GM12892 (cell line): Measurements from ENCODE around the gene FGL2. TPM values are rescaled to one million over a fixed set of nuclear protein-coding genes. Genes with fewer than 3 reads are reported as not detected.

Experiments used
- DNase-seq: peaks from one replicate; pipeline ENCODE4 v3.0.0; 2011; ENCODE audit not compliant: insufficient read length
- FAIRE-seq: peaks from 2 replicates; lab custom pipeline; 2011; peaks lifted over from hg19 to GRCh38; lab: Jason Lieb, UNC
- POLR2A ChIP-seq: IDR thresholded peaks from 2 replicates; pipeline ENCODE4 v1.6.1; 2011; ENCODE audit warnings: low read depth, low read length, control low read depth
- POLR2AphosphoS5 ChIP-seq: IDR thresholded peaks from 2 replicates; pipeline ENCODE4 v1.6.1; 2011; ENCODE audit warnings: low read depth, low read length, control low read depth
- TAF1 ChIP-seq: IDR thresholded peaks from 2 replicates; pipeline ENCODE4 v1.6.1; 2011; ENCODE audit warnings: low read depth, mild to moderate bottlenecking, control low read depth, low read length, borderline replicate concordance
- polyA plus RNA-seq: library from polyadenylated mRNA; unstranded; fragments of >200 nt; gene quantifications from one replicate; pipeline ENCODE4 v1.2.1, GENCODE V29; 2012; ENCODE audit warnings: missing spikeins, inconsistent platforms; ENCODE audit not compliant: missing spikeins

The FGL2 gene, protein sequence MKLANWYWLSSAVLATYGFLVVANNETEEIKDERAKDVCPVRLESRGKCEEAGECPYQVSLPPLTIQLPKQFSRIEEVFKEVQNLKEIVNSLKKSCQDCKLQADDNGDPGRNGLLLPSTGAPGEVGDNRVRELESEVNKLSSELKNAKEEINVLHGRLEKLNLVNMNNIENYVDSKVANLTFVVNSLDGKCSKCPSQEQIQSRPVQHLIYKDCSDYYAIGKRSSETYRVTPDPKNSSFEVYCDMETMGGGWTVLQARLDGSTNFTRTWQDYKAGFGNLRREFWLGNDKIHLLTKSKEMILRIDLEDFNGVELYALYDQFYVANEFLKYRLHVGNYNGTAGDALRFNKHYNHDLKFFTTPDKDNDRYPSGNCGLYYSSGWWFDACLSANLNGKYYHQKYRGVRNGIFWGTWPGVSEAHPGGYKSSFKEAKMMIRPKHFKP
- polyA plus RNA-seq: 7.4 TPM

DNA sequence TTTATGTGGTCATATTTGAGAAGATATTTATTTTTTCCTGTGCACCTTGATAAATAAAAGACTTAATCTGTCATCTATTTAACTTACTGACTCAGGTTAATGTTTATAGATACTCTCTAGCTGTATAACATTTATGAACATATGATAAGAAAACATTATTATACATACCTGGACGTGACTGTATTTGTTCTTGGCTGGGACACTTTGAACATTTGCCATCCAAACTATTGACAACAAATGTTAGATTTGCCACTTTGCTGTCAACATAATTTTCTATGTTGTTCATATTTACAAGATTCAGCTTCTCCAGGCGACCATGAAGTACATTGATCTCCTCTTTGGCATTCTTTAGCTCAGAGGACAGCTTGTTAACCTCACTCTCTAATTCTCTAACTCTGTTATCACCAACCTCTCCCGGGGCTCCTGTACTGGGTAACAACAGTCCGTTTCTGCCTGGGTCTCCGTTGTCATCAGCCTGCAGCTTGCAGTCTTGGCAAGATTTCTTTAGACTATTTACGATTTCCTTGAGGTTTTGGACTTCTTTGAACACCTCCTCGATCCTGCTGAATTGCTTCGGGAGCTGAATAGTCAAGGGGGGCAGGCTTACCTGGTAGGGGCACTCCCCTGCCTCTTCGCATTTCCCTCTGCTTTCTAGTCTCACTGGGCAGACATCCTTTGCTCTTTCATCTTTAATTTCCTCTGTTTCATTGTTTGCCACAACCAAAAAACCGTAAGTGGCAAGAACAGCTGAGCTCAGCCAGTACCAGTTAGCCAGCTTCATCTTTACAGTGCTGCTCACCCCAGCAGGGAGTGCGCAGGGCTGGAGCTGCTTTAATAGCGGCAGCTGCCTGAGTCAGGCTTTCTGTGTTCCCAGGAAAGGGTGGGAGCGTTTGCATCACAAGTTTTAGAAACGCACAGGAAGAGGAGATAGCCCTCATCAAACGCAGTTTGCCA is at the start of gene FGL2:
FGL2 (minus strand) TSS at position 807 of the 954 bp plus-strand sequence; CDS start at position 781, 26 bp downstream.
- FAIRE-seq: peak; percentile 82
- TF ChIP-seq POLR2A (no peak), TAF1 (peak; percentile 28; the same call in 1 of the 2 replicates), POLR2AphosphoS5 (no peak)
- no peak for DNase-seq

DNA sequence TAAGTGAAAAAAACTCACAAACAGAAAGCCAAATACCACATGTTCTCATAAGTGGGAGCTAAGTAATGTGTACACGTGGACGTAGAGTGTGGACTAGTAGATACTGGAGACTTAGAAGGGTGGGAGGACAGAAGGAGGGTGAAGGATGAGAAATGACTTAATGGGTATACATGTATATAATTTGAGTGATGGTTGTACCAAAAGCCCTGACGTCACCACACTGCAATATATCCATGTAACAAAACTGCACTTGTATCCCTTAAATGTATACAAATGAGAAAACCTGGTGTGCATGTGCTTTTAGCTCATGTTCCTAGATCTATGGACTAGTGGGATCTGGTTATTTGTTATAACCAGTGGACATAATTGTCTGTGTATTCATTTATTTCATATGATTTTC is 48.5 kb upstream of the FGL2 start:
- FAIRE-seq: no peak
- DNase-seq: no peak

DNA sequence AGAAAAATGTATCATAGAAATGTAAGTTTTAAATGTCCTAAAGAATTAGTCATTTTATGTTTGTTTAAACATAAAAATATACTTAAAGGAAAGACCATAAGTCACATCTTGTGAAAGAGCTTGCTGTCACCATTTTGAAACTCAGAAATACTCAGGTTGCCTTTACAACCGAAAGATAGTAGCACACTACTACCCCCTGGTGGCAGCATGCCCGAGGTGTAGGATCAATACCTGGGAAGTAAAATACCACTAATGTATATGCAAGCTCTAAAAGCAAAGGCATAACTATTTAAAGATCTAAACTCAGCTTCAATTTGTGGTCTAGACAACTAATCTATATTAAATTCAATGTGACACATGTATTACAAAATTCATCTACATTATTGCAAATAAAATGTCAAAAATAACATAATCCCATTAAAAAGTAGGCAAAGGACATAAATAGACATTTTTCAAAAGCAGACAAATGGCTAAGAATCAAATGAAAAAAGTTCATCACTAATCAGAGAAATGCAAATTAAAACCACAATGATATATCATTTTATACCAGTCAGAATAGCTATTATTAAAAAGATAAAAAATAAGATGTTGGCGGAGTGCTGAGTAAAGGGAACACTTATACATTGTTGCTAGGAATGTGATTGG is 47.7 kb upstream of the FGL2 start:
- peak; percentile 96 for FAIRE-seq
- DNase-seq: peak; percentile 21
- no peak for TF ChIP-seq TAF1
- TF ChIP-seq POLR2A: no peak
- no peak for TF ChIP-seq POLR2AphosphoS5

More for the DNA sequence above, 48.5 kb upstream of the FGL2 start:
- TF ChIP-seq POLR2AphosphoS5: no peak
- no peak for TF ChIP-seq POLR2A
- TF ChIP-seq TAF1: no peak

DNA sequence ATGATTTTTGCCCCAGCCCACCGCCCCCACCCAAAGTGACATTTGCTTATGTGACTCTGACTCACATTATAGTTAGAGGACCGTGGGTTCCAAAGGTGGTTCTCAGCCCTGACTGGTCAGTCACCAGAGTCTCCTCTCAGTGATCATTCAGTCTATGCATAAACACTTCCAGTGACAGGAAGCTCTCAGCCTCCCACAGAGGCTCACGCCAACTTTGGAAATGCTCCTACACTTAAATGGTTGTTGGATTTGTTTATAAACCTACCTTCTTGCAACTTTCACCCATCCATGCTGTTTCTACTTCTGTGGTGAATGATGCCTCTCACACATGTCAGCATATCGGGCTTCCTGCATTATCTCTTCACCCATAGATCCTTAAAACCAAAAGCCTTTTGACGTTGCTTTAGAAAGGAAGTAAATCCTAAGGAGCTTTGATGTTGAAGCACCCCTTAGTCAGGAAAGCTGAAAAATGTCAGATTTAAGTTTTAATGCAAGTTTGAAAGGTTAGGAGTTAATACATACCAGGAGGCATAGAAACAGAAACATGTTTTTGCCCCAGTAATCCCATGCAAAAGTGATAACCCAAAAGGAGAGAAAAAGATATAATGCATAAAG is 46.5 kb upstream of the FGL2 start:
- FAIRE-seq (peak; percentile 30), DNase-seq (no peak)
- TF ChIP-seq POLR2A (no peak), POLR2AphosphoS5 (no peak), TAF1 (no peak)

DNA sequence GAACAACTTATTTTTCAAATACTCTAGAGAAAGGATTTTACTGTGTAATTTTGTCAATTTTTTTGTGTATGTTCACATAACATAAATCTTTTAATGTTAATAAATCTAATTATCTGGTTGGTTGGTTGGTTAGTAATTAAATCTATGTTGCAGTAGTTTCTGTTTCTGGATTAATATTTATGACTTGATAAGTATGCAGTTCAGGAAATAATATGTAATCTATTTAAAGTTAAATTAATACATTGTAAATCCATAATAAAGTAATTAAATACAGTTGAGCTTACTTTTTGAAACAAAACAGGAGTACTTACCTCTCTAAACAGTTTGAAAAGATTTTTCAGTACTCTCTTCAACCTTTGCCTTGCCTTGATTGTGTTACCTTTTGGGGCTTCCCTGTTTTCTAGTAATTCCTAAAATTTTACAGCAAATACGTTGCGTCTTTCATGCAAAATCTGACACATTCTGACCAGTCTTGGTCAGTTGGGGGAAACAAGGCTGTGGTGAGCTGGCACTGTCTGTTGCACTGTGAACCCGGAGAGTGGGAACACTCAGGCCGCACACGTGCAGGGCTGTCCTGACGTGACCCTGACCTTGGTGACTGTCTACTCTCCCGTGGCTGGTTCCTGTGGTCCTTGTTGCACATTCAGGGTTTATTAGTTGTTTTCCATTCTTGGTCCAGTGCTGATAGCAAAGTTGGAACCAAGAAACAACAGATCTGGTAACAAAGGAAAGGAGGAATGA is 45.6 kb upstream of the FGL2 start:
- no peak for FAIRE-seq
- no peak for DNase-seq
- no peak for TF ChIP-seq TAF1
- TF ChIP-seq POLR2AphosphoS5: no peak
- no peak for TF ChIP-seq POLR2A

DNA sequence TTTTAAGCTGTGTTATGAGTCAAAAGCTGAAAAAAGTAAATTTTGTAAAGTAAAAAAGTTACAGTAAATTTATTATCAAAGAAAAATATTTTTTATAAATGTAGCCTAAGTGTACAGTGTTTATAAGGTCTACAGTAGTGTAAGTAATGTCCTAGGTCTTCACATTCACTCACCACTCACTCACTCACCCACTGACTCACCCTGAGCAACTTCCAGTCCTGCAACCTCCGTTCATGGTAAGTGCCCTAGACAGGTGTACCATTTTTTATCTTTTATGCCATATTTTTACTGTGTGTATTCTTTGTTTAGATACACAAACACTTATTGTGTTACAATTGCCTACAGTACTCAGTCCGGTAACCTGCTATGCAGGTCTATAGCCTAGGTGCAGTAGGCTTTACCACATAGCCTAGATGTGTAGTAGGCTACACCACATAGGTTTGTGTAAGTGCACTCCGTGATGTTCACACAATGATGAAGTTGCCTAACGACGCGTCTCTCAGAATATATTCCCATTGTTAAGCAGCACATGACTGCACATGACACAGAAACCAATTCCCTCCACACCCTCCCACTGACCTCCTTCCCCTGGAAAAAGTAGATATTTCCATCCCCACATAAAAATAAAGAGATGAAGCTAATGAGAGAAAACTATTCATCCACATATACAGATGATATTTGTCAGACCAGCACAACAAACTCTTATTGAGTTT is 44.8 kb upstream of the FGL2 start:
- FAIRE-seq (no peak), DNase-seq (no peak)
- TF ChIP-seq POLR2AphosphoS5 (no peak), TAF1 (no peak), POLR2A (no peak)

DNA sequence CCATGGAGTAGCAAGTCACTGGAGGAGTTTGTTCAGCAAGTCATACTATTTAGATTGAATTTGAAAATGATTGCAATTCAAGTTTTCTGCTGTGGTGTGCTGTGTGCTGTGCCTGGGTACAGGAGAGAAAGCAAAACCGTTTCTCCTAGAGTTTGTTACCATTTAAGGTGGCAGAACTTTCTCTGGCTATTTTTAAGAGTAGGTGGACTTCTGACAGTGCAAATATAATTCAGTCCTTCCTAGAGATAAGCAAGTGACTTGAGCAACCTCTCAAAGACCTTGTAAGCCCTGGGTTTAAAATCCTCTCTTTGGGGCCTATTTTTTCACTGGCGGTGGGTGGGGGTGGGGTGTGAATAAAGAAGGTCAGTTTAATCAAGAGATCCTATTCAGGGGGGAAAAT is 42.9 kb upstream of the FGL2 start:
- FAIRE-seq: no peak
- TF ChIP-seq POLR2AphosphoS5 (no peak), TAF1 (no peak)
- no peak for DNase-seq

DNA sequence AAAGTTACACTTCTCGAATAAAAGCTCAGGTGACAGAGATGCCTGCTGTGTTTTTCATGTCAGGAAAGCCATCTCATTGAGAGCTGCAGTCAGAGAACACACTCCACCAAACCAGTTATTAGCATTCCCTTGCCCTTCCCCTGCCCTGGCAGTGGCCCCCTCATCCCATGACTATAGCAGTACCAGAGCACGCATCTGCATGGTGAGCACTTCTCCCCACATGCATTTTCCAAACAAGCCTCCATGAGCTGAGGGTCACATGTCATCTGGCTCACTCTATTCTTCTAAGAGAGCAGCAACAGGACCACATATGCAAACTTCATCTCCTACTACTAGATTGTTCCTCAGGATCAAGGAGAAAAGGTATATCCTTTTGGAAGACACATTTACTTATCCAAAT is 42.4 kb upstream of the FGL2 start:
- TF ChIP-seq POLR2AphosphoS5: no peak
- FAIRE-seq (peak; percentile 9), DNase-seq (no peak)

DNA sequence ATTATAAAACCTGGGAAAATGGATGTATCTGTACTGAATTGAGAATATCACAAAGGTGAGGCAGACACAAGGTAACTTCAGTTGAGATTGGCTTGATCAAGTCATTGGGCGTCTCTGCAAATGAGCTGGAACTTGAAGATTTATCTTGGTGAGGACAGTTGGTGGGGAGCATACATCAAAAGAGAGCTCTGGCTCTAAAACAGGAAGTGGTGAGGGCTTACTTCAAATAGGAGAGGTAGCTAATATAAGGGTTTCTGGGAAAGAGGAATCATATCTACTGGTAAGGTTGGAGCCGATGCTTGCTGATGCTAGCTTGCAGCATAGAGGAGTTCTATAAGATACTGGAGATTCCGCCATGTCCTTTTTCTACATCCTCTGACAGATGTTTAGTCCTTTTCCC is 39.9 kb upstream of the FGL2 start:
- FAIRE-seq (no peak), DNase-seq (no peak)
- TF ChIP-seq POLR2A: no peak
- no peak for TF ChIP-seq TAF1
- no peak for TF ChIP-seq POLR2AphosphoS5

DNA sequence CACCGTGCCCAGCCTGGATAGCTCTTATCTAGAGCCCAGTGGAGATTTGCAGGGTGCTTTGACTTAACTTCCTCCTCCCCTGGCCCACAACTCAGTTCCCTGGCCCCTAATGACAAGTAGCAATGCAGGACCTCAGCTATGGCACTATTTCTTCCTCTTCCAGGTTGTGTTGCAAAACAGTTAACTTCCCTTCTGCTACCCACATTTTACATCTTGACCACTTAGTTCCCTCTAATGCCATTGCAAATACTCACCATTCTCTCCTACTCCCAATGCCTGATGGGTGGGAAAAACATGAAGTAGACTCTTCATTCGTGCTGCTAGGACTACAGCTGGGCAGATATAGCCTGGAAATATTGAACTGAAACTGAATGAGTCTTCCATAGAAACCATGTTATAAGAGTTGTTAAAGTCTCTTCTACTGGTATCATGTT is 39.1 kb upstream of the FGL2 start:
- FAIRE-seq (no peak), DNase-seq (no peak)
- TF ChIP-seq POLR2A: no peak
- no peak for TF ChIP-seq POLR2AphosphoS5
- TF ChIP-seq TAF1: no peak

DNA sequence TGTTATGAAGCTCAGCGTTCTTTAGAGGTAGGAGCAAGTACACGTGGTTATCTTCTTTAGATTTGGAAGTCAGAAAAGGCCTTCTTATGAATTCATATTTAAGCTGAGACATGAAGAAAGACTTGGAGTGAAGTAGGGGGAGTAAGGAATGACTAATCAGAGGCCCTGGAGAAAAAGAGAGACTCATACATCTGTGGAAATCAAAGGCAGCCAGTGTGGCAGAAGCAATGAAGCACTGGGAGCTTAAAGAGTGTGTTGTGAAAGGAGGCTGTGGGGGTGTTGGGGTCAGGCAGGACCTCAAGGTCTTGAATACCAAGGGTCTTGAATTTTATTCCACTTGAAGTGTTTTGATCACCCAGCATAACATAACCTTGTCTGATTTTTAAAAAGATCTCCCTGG is 35.7 kb upstream of the FGL2 start:
- FAIRE-seq (no peak), DNase-seq (no peak)
- no peak for TF ChIP-seq POLR2AphosphoS5
- no peak for TF ChIP-seq POLR2A
- TF ChIP-seq TAF1: no peak
